Mesothelial cell of epicardium (in vitro differentiated cells): ENCODE results near the gene SPDL1. TPM values are rescaled to one million over a fixed set of nuclear protein-coding genes. Genes with fewer than 3 reads are reported as not detected.

ENCODE experiments used
- DNase-seq, 2 experiments: peaks; one replicate each; pipeline ENCODE4 v3.0.0; 2021; ENCODE audit warnings: low spot score in 2 of 2; ENCODE audit not compliant: unreplicated experiment in 2 of 2
- H3K27ac Mint-ChIP-seq: 2 replicates; pipeline ENCODE4 v1.8.0; 2021; ENCODE audit warnings: mixed read lengths
- H3K27me3 Mint-ChIP-seq: 2 replicates; pipeline ENCODE4 v1.8.0; 2021; ENCODE audit warnings: low read depth, mixed read lengths
- H3K36me3 Mint-ChIP-seq: 2 replicates; pipeline ENCODE4 v1.8.0; 2021; ENCODE audit warnings: mixed read lengths
- H3K4me1 Mint-ChIP-seq: 2 replicates; pipeline ENCODE4 v1.8.0; 2021; ENCODE audit warnings: mixed read lengths
- H3K4me3 Mint-ChIP-seq: 2 replicates; pipeline ENCODE4 v1.8.0; 2021; ENCODE audit warnings: mild to moderate bottlenecking, moderate library complexity, mixed read lengths
- H3K9me3 Mint-ChIP-seq: 2 replicates; pipeline ENCODE4 v1.8.0; 2021; ENCODE audit warnings: mixed read lengths
- CTCF ChIP-seq: fragments of 200-600 bp; sonication (generic); IDR thresholded peaks from one replicate; pipeline ENCODE4 v1.5.0; 2021; ENCODE audit warnings: antibody characterized with exemption; ENCODE audit not compliant: unreplicated experiment
- total RNA-seq: library from RNA; stranded (reverse); gene quantifications from 3 replicates; pipeline ENCODE4 v1.2.1, GENCODE V29; 2021

The SPDL1 gene
- total RNA-seq, 1 donor from 2014 or later = 22.6 TPM

- no peak overlapping the region for H3K4me3 Mint-ChIP-seq
- H3K4me1 Mint-ChIP-seq = no peaks in the 10 kb centered on the region
- H3K27ac Mint-ChIP-seq = no peak overlapping the region
- H3K36me3 Mint-ChIP-seq = peaks cover 49% of the 10 kb centered on the region
- H3K9me3 Mint-ChIP-seq = no peaks in the 10 kb centered on the region
- no peak for DNase-seq
- TF ChIP-seq CTCF = no peak
- no peaks in the 10 kb centered on the region for H3K27me3 Mint-ChIP-seq
Observed at GRCh38 chr5:169592937-169593650, 9.5 kb downstream of the SPDL1 start.

- no peak overlapping the region for H3K4me3 Mint-ChIP-seq
- H3K27me3 Mint-ChIP-seq = no peaks in the 10 kb centered on the region
- no peak for TF ChIP-seq CTCF
- no peak overlapping the region for H3K27ac Mint-ChIP-seq
- H3K9me3 Mint-ChIP-seq = no peaks in the 10 kb centered on the region
- H3K4me1 Mint-ChIP-seq = no peaks in the 10 kb centered on the region
- H3K36me3 Mint-ChIP-seq = peaks cover 43% of the 10 kb centered on the region
- DNase-seq = no peak
Observed at GRCh38 chr5:169595172-169595820, 11.7 kb downstream of the SPDL1 start.

GRCh38 chr5:169599451-169599850, 15.9 kb downstream of the SPDL1 start:
- no peaks in the 10 kb centered on the region for H3K4me1 Mint-ChIP-seq
- no peak for TF ChIP-seq CTCF
- no peaks in the 10 kb centered on the region for H3K27me3 Mint-ChIP-seq
- DNase-seq = no peak
- H3K27ac Mint-ChIP-seq = no peak overlapping the region
- no peak overlapping the region for H3K4me3 Mint-ChIP-seq
- no peaks in the 10 kb centered on the region for H3K9me3 Mint-ChIP-seq
- H3K36me3 Mint-ChIP-seq = peaks cover 45% of the 10 kb centered on the region

GRCh38 chr5:169602535-169602934, 19.0 kb downstream of the SPDL1 start:
- H3K27me3 Mint-ChIP-seq = no peaks in the 10 kb centered on the region
- DNase-seq = no peak
- no peaks in the 10 kb centered on the region for H3K9me3 Mint-ChIP-seq
- H3K27ac Mint-ChIP-seq = no peak overlapping the region
- no peak overlapping the region for H3K4me3 Mint-ChIP-seq
- TF ChIP-seq CTCF = no peak
- H3K36me3 Mint-ChIP-seq = peaks cover 32% of the 10 kb centered on the region
- H3K4me1 Mint-ChIP-seq = no peaks in the 10 kb centered on the region

- peaks cover 14% of the 10 kb centered on the region for H3K9me3 Mint-ChIP-seq
- no peak for DNase-seq
- no peaks in the 10 kb centered on the region for H3K4me1 Mint-ChIP-seq
- H3K4me3 Mint-ChIP-seq = no peak overlapping the region
- H3K27ac Mint-ChIP-seq = no peak overlapping the region
- no peaks in the 10 kb centered on the region for H3K27me3 Mint-ChIP-seq
- no peak for TF ChIP-seq CTCF
- H3K36me3 Mint-ChIP-seq = peaks cover 14% of the 10 kb centered on the region
Observed at GRCh38 chr5:169606279-169606678, 22.7 kb downstream of the SPDL1 start.
